Skeletal muscle cell (primary cell): ENCODE data around the gene VPS11.
A peak's percentile ranks its signal among the peaks of the same experiment; 100 is the strongest.
"Not testable (repeated sequence)": the region's sequence is repeated elsewhere in the genome, so short reads cannot be mapped to it uniquely, and the experiment has no call there.

ENCODE experiments used
- DNase-seq: peaks from one replicate; pipeline ENCODE4 v3.0.0-alpha.2; 2010; ENCODE audit warnings: low read depth
- H3K4me3 ChIP-seq: 2 replicates; pipeline ENCODE4 v1.5.1; 2011; ENCODE audit warnings: low read depth, mild to moderate bottlenecking, control low read depth, low read length, moderate library complexity

The VPS11 gene

GRCh38 chr11:119033421-119033820, 34.2 kb upstream of the VPS11 start:
- H3K4me3 ChIP-seq, DNase-seq: not testable (repeated sequence)

GRCh38 chr11:119034813-119035212, 32.8 kb upstream of the VPS11 start:
- DNase-seq: no peak
- no peak overlapping the region for H3K4me3 ChIP-seq

GRCh38 chr11:119038884-119039283, 28.7 kb upstream of the VPS11 start:
- DNase-seq: no peak
- H3K4me3 ChIP-seq: no peak overlapping the region

- not testable (repeated sequence) for DNase-seq, H3K4me3 ChIP-seq
Observed at GRCh38 chr11:119039471-119039870, 28.1 kb upstream of the VPS11 start.

DNA sequence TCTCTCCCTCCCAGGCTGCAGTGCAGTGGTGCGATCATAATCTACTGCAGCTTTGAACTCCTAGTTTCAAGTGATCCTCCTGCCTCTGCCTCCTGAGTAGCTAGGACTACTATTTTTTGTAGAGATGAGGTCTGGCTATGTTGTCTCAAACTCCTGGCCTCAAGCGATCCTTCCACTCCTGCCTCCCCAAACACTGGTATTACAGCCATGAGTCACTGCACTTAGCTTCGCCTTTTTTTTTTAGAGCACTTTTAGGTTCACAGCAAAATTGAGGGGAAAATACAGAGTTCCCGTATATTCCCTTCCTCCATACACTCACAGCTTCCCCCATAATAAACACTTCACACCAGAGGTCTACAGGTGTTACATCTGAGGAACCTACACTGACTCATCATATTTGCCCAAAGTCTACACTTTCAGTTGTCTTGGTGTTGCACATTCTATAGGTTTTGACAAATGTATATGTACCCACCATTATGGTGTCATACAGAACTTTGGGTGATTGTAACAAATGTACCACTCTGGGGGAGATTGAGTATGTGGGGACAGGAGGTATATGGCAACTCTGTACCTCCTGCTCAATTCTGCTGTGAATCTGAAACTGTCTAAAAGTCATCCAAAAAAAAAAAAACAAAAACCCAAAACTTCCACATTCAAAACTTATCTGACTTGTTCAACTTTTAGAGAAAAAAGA, 25.6 kb upstream of the VPS11 start:
- H3K4me3 ChIP-seq: no peak overlapping the region
- no peak for DNase-seq

DNA sequence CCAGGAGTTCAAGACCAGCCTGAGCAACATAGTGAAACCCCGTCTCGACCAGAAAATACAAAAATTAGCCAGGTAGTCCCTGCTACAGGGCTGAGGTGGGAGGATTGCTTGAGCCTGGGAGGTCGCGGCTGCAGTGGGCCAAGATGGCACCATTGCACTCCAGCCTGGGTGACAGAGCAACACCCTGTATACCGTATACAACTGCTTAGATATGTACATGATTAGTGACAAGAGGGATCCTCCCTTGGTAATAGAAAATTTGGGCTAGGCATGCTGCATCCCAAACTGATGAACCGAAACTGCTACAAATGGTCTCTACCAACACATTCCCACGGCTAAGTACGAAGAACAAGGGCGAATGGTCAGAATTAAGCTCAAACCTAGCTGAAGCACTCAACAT, 24.7 kb upstream of the VPS11 start:
- DNase-seq: no peak
- no peak overlapping the region for H3K4me3 ChIP-seq

DNA sequence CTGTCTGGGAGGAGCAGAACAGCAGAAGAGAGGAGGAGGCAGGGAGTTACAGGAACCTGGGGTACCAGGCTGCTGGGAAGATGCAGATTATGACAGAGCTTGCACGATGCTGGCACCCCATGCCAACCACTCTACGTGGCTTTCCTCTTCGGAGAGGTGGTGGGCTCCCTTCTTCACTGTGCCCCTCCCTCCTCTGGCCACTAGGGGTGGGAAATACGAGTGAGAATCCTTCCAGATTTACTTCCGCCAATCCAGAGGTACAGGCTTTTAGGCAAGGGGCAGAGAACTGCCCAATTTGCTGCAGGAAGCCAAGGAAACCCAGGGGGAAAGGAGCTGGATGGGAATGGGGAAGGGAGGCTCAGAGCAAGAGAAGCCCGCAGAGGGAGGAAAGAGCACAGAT, 22.9 kb upstream of the VPS11 start:
- DNase-seq: no peak
- H3K4me3 ChIP-seq: no peak overlapping the region

DNA sequence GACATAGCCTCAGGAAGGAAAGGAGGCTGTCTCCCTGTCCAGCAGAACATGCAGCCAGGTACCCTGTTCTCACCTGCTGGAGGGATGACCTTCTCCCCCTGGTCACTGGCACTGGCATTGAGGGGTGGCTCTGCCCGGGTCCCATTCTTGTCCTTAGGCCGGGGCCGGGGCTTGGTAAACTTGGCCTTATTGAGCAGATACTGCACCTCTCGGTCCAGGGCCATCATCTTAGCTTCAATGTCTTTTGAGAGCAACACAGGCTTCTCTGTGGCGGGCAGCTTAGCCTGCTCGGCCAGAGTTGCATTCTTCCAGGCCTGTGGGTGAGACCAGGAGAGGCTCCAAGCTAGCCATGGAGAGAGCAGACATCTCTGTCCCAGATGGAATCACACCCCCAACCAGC, 21.1 kb upstream of the VPS11 start:
- no peak for DNase-seq
- no peak overlapping the region for H3K4me3 ChIP-seq

- H3K4me3 ChIP-seq: no peak overlapping the region
- no peak for DNase-seq
Observed at GRCh38 chr11:119047205-119047604, 20.4 kb upstream of the VPS11 start.

- H3K4me3 ChIP-seq: no peak overlapping the region
- DNase-seq: no peak
Observed at GRCh38 chr11:119048644-119049043, 19.0 kb upstream of the VPS11 start.

DNA sequence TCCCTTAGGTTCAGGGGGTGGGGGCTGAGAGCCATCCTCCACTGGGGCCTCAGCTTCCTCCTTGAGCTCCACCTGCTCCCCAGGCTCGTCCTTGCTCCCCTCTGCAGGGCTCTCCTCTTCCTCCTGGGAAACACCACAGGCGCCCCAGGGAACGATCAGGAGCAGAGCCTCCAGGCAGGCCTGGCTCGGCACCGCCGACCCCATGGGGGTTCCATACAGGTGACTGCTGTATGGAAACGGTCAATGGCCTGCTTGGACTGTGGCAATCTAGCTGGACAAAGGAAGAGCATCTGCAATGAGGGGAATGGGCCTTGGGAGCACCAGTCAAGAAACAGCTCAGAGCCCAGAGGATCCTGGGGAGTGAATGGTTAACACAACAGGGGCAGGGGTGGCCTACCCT, 18.5 kb upstream of the VPS11 start:
- no peak for DNase-seq
- no peak overlapping the region for H3K4me3 ChIP-seq

DNA sequence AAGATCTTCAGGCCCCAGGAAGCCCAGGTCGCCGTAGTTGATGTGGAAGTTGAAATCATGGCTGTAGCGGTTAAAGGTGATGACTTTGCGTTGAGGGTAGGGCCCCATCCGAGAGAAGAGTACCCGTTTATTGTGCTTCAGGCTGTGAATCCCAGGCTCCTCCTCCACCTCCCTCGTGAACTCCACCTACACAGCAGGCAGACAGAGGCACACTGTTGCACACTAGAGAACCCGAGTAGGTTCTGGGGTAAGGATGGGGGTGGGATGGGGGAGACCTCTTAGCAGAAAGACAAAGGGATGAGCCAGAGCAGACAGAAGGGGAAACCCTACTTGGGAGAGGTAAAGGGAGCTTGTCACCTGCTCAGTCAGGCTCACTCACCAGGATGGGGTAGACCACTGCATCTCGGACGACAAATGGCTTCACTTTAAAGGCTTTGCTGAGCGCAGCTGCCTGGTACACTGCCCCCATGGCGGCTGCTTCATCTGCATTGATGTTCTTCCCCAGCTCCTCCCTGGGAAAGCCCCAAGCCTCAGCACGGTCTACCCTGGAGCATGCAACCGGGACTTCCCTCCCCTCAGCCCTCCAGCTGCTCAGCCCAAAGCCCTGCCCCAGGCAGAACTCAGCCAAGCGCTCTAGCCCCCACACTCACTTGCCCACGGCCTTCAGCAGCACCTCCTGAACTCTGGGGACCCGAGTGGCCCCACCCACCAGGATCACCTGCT, 16.0 kb upstream of the VPS11 start:
- no peak overlapping the region for H3K4me3 ChIP-seq
- DNase-seq: no peak

DNA sequence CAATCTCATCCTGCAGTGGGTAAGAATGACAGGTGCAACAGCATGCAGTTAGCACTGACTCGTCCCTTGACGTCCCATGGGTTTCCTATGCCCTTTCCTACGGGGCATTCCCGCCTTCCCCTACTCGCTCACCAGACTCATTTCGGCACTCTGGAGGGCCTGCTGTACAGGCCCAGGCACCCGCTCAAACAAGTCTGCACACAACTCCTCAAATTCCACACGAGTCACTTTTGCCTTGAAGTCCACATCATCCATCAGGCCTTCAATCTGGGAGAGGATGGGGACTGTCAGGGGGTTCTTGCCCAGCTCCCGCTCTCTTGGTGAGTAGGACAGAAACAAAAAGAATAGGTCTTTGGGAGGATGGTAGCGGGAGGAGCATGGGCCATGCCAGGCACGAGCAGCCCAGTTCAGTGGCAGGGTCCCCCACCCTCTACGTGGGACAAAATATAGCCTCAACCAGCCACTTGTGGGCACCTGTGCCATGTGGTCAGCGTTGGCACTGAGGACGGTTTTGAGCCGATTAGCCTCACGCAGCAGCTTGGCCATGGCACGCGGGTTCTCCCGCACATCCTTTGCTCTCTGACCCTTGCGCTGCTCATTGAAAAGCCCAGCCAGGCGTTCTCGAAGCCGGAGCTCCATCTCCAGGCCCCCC, 15.3 kb upstream of the VPS11 start:
- no peak for DNase-seq

DNA sequence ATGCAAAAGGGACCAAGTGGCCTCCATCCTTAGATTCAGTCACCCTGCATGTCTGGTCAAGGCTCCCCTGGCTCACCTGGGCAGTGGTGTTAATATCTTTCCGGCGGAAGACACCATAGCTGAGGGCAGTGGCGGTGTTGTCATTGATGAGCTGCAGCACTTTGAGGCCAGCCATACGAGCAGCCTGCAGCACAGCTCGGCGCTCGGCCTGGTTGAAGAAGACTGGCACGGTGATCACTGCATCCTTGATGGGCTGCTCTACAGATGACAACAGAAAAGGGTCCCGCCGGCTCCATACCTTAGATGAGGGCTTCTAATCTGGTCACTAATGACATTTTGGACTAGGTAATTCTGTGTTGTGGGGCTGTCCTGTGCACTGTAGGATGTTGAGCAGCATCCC, 13.2 kb upstream of the VPS11 start:
- DNase-seq: no peak
- no peak overlapping the region for H3K4me3 ChIP-seq

More for the DNA sequence above, 15.3 kb upstream of the VPS11 start:
- no peak overlapping the region for H3K4me3 ChIP-seq

GRCh38 chr11:119055901-119056300, 11.7 kb upstream of the VPS11 start:
- H3K4me3 ChIP-seq: peak overlapping the region; percentile 87
- no peak for DNase-seq

GRCh38 chr11:119056421-119056999, 11.1 kb upstream of the VPS11 start:
- no peak for DNase-seq

DNA sequence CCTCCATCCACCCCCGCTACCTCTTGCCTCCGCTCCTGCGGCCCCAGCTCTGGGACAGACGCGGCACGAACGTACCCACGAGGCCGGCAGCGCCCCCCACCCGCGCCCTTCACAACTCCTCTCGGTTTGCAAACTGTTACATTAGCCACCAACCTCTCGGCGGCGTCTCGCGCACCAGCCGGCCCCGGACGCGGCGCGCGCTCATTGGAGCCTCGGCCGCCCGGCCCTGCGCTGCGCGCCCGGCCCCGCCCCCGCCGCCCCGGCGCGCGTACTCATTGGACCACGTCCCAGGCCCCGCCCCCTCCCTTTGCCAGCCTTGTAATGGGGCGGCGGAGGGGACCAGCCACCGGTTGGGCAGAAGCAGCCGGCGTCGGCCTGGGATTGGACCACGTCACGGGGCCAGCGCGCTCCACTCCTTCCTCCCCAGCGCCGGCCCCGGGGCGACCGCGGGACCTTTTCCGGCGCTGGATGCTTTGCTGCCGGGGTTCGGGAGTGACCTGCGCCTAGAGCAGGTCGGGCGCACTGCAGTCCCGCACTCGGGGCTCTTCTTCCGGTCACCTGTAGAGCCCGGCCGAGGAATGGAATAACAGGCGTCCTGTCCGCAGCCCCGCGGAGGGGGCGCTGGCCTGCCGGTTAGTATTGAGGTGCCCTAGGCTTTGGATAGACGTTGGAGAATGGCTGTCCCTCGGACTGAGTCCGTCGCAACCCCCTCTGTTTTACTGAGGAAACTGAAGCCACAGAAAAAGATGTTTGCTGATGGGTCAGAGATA, 10.4 kb upstream of the VPS11 start, which contains the start of gene HYOU1:
HYOU1 (minus strand) TSS at position 206 of the 770 bp plus-strand sequence. CDS start 1,045 bp downstream, outside the sequence.
- DNase-seq: peak; percentile 84

More at GRCh38 chr11:119056421-119056999, 11.1 kb upstream of the VPS11 start:
- H3K4me3 ChIP-seq: peak overlapping the region; percentile 87

GRCh38 chr11:119059128-119059527, 8.5 kb upstream of the VPS11 start:
- DNase-seq, H3K4me3 ChIP-seq: not testable (repeated sequence)

More for the DNA sequence above, 10.4 kb upstream of the VPS11 start, which contains the start of gene HYOU1:
- peak within 1 kb of the TSS; percentile 87 for H3K4me3 ChIP-seq

GRCh38 chr11:119061256-119061655, 6.4 kb upstream of the VPS11 start:
- no peak overlapping the region for H3K4me3 ChIP-seq
- DNase-seq: no peak
